SK-N-SH (cell line): ENCODE data around the gene GABRG3. TPM values are rescaled to one million over a fixed set of nuclear protein-coding genes. Genes with fewer than 3 reads are reported as not detected.

Source experiments
- CTCF ChIA-PET: fragments of 300-600, 350-600 bp; formaldehyde crosslinking; extraction: SDS; loops from one replicate; lab custom pipeline; 2021; lab: Yijun Ruan, JAX
- POLR2A ChIA-PET: fragments of 350-600 bp; sonication (Branson Sonifier 250); formaldehyde crosslinking; extraction: SDS; loops from one replicate; lab custom pipeline; 2020; ENCODE audit warnings: antibody characterized with exemption, inconsistent platforms; lab: Yijun Ruan, JAX
- DNase-seq: peaks from one replicate; pipeline ENCODE4 v3.0.0; 2012
- H2AFZ ChIP-seq: fragments of 200-600 bp; sonication (generic); 2 replicates; pipeline ENCODE4 v1.8.1; 2016; ENCODE audit warnings: antibody characterized with exemption, mild to moderate bottlenecking, low read depth
- H3F3A ChIP-seq: fragments of 200-600 bp; sonication (generic); replicated peaks from 2 replicates; pipeline ENCODE3; 2016; ENCODE audit warnings: antibody characterized with exemption, mild to moderate bottlenecking; ENCODE audit not compliant: insufficient read depth
- H3K27ac ChIP-seq, 2 experiments: fragments of 200-500 bp in 1 of 2; fragments of 200-600 bp in 1 of 2; sonication (Bioruptor generic) in 1 of 2; sonication (generic), shearing (Covaris generic) in 1 of 2; 2 replicates each; pipeline versions ENCODE4 v1.5.1 to v1.6.1; 2014 to 2016; ENCODE audit warnings: low read depth in 2 of 2, inconsistent platforms in 1 of 2, low read length in 1 of 2, mild to moderate bottlenecking in 1 of 2, mixed read lengths in 1 of 2
- H3K27me3 ChIP-seq: fragments of 200-600 bp; sonication (generic), shearing (Covaris generic); 2 replicates; pipeline ENCODE4 v1.6.1; 2016; ENCODE audit warnings: mixed run types; ENCODE audit not compliant: insufficient read depth
- H3K36me3 ChIP-seq, 2 experiments: fragments of 200-500 bp in 1 of 2; fragments of 200-600 bp in 1 of 2; sonication (Bioruptor generic) in 1 of 2; sonication (generic) in 1 of 2; replicated peaks in 1 of 2; 2 replicates each; pipeline versions ENCODE3 to v1.5.1; 2014 to 2016; ENCODE audit warnings: low read length in 1 of 2, mild to moderate bottlenecking in 1 of 2; ENCODE audit not compliant: insufficient read depth in 2 of 2, control insufficient read depth in 1 of 2
- H3K4me1 ChIP-seq, 2 experiments: fragments of 200-500 bp in 1 of 2; fragments of 200-600 bp in 1 of 2; sonication (Bioruptor generic) in 1 of 2; sonication (generic), shearing (Covaris generic) in 1 of 2; 2 replicates each; pipeline versions ENCODE4 v1.5.1 to v1.6.1; 2014 to 2016; ENCODE audit warnings: low read depth in 1 of 2, low read length in 1 of 2, mixed run types in 1 of 2; ENCODE audit not compliant: insufficient read depth in 2 of 2, control insufficient read depth in 1 of 2
- H3K4me2 ChIP-seq: fragments of 200-600 bp; sonication (generic), shearing (Covaris generic); 2 replicates; pipeline ENCODE4 v1.6.1; 2017; ENCODE audit warnings: mixed run types
- H3K4me3 ChIP-seq, 2 experiments: fragments of 200-500 bp in 1 of 2; fragments of 200-600 bp in 1 of 2; sonication (Bioruptor generic) in 1 of 2; sonication (generic), shearing (Covaris generic) in 1 of 2; 2 replicates each; pipeline versions ENCODE4 v1.5.1 to v1.8.1; 2014 to 2016; ENCODE audit warnings: low read depth in 2 of 2, inconsistent platforms in 1 of 2, low read length in 1 of 2, mild to moderate bottlenecking in 1 of 2, mixed read lengths in 1 of 2, moderate library complexity in 1 of 2
- H3K79me2 ChIP-seq: fragments of 200-600 bp; sonication (generic); 2 replicates; pipeline ENCODE4 v1.8.1; 2017; ENCODE audit warnings: mild to moderate bottlenecking; ENCODE audit not compliant: insufficient read depth
- H3K9ac ChIP-seq: fragments of 200-600 bp; sonication (generic); 2 replicates; pipeline ENCODE4 v1.6.1; 2017; ENCODE audit warnings: mixed run types
- H3K9me2 ChIP-seq: fragments of 200-600 bp; sonication (generic); 2 replicates; pipeline ENCODE4 v1.6.1; 2017; ENCODE audit warnings: mixed run types
- H3K9me3 ChIP-seq: fragments of 200-600 bp; sonication (generic); 2 replicates; pipeline ENCODE4 v1.6.1; 2017; ENCODE audit warnings: mixed run types, mild to moderate bottlenecking, moderate library complexity
- H4K20me1 ChIP-seq: fragments of 200-600 bp; sonication (generic); 2 replicates; pipeline ENCODE4 v1.6.1; 2017; ENCODE audit warnings: mild to moderate bottlenecking, mixed run types; ENCODE audit not compliant: insufficient read depth
- EP300 ChIP-seq, 2 experiments: IDR thresholded peaks; 2 replicates each; pipeline versions ENCODE4 v1.4.0 to v1.6.1; 2012; ENCODE audit warnings: borderline replicate concordance in 1 of 2, low read depth in 1 of 2, low read length in 1 of 2
- FOSL2 ChIP-seq: IDR thresholded peaks from 2 replicates; pipeline ENCODE4 v1.4.0; 2012; ENCODE audit warnings: low read depth, mild to moderate bottlenecking, moderate library complexity, borderline replicate concordance
- GATA2 ChIP-seq: sonication (generic); formaldehyde crosslinking; IDR thresholded peaks from 2 replicates; pipeline ENCODE4 v1.5.0; 2020; ENCODE audit warnings: mild to moderate bottlenecking, missing genetic modification reagents
- JUND ChIP-seq: IDR thresholded peaks from 2 replicates; pipeline ENCODE4 v1.4.0; 2012
- NFIC ChIP-seq: IDR thresholded peaks from 2 replicates; pipeline ENCODE4 v1.4.0; 2012; ENCODE audit warnings: borderline replicate concordance
- RCOR1 ChIP-seq: fragments of 150-350 bp; IDR thresholded peaks from 2 replicates; pipeline ENCODE4 v1.6.1; 2017; ENCODE audit warnings: antibody characterized with exemption, low read length
- RFX5 ChIP-seq: IDR thresholded peaks from 2 replicates; pipeline ENCODE4 v1.6.1; 2012; ENCODE audit warnings: mild to moderate bottlenecking, improper control_type of control experiment, low read length
- SIN3A ChIP-seq: IDR thresholded peaks from 2 replicates; pipeline ENCODE4 v1.6.1; 2012; ENCODE audit warnings: low read depth, mild to moderate bottlenecking, low read length, moderate library complexity, borderline replicate concordance
- SMC3 ChIP-seq: IDR thresholded peaks from 2 replicates; pipeline ENCODE4 v1.6.1; 2012; ENCODE audit warnings: low read depth, low read length, improper control_type of control experiment
- TCF12 ChIP-seq: IDR thresholded peaks from 2 replicates; pipeline ENCODE4 v1.4.0; 2012
- TEAD4 ChIP-seq: IDR thresholded peaks from 2 replicates; pipeline ENCODE4 v1.4.0; 2012; ENCODE audit warnings: mild to moderate bottlenecking, borderline replicate concordance; ENCODE audit not compliant: insufficient read depth
- YY1 ChIP-seq: IDR thresholded peaks from 2 replicates; pipeline ENCODE4 v1.4.0; 2012; ENCODE audit warnings: low read depth, mild to moderate bottlenecking
- WGBS: methylation state at CpG from one replicate; pipeline ENCODE4 v1.1.6; 2017; ENCODE audit warnings: low lambda C conversion rate; 5-methylcytosine and 5-hydroxymethylcytosine counted together
- polyA plus RNA-seq, 3 experiments: library from polyadenylated mRNA; depleted of rRNA; stranded (reverse); fragments of >200 nt; gene quantifications; 2 replicates each; pipeline ENCODE4 v1.2.3, GENCODE V29; 2012
- TF ChIP-seq, protein P1 (sequence below): IDR thresholded peaks from 2 replicates; pipeline ENCODE4 v1.4.0; 2012; ENCODE audit warnings: low read depth, borderline replicate concordance
- TF ChIP-seq, protein P2 (sequence below): IDR thresholded peaks from 2 replicates; pipeline ENCODE4; 2012
- TF ChIP-seq, protein P3 (sequence below): IDR thresholded peaks from 2 replicates; pipeline ENCODE4 v1.4.0; 2012; ENCODE audit warnings: low read depth
- TF ChIP-seq, protein P4 (sequence below): fragments of 150-350 bp; IDR thresholded peaks from 2 replicates; pipeline ENCODE4 v1.6.1; 2017; ENCODE audit warnings: antibody characterized with exemption, low read length, low read depth, borderline replicate concordance

GABRG3 gene
- polyA plus RNA-seq, 1 of the 3 experiments (the other 2 are of a cell fraction), result not detected

DNA sequence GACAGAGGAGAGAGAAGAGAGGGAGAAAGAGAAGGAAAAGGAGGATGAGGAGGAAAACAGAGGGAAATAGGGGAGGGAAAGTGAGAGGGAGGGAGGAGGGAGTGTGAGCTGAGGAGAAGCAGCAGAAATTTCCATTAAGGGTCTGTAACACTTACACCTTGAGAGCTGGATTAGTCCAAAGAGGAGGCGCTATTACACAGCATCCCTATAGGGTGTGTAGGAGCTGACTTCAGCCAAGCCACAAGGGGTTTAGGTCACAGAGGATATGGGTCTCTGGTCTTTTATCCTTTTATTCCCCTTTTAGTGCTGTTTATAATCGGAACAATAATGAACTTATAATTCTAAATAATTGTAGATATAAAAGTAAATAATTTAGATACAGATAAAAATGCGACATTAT, 230.4 kb downstream of the GABRG3 start:
- DNase-seq, result no peak
- POLR2A ChIA-PET, result no interaction called here
- Histone ChIP-seq H3K9me3 (no peaks in the 10 kb centered on the region), H4K20me1 (no peaks in the 10 kb centered on the region), H3K9me2 (no peaks in the 10 kb centered on the region), H2AFZ (no peak overlapping the region), H3K79me2 (no peaks in the 10 kb centered on the region), H3K27me3 (no peaks in the 10 kb centered on the region), H3F3A (no peaks in the 10 kb centered on the region), H3K9ac (no peak overlapping the region), H3K4me2 (no peak overlapping the region), H3K27ac (no peak overlapping the region), H3K4me1 (peaks cover 0 to 4% of the 10 kb centered on the region in 2 experiments; a peak in 1 of 4 replicates), H3K4me3 (no peak overlapping the region), H3K36me3 (no peaks in the 10 kb centered on the region)
- 41% methylated on average over 3 of the region's 3 CpGs for WGBS
- CTCF ChIA-PET, result interaction anchor here (0.5 to 1.6 kb wide), 2 partner anchors 208 to 310 kb away, joined by 4 read pairs; no protein-coding TSS in a partner anchor
- TF ChIP-seq RFX5, result no peak
- no peak for TF ChIP-seq NFIC
- TF ChIP-seq, protein P1, sequence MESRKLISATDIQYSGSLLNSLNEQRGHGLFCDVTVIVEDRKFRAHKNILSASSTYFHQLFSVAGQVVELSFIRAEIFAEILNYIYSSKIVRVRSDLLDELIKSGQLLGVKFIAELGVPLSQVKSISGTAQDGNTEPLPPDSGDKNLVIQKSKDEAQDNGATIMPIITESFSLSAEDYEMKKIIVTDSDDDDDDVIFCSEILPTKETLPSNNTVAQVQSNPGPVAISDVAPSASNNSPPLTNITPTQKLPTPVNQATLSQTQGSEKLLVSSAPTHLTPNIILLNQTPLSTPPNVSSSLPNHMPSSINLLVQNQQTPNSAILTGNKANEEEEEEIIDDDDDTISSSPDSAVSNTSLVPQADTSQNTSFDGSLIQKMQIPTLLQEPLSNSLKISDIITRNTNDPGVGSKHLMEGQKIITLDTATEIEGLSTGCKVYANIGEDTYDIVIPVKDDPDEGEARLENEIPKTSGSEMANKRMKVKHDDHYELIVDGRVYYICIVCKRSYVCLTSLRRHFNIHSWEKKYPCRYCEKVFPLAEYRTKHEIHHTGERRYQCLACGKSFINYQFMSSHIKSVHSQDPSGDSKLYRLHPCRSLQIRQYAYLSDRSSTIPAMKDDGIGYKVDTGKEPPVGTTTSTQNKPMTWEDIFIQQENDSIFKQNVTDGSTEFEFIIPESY, result no peak
- TF ChIP-seq, protein P2, sequence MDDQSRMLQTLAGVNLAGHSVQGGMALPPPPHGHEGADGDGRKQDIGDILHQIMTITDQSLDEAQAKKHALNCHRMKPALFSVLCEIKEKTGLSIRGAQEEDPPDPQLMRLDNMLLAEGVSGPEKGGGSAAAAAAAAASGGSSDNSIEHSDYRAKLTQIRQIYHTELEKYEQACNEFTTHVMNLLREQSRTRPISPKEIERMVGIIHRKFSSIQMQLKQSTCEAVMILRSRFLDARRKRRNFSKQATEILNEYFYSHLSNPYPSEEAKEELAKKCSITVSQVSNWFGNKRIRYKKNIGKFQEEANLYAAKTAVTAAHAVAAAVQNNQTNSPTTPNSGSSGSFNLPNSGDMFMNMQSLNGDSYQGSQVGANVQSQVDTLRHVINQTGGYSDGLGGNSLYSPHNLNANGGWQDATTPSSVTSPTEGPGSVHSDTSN, result no peak
- TF ChIP-seq, protein P3, sequence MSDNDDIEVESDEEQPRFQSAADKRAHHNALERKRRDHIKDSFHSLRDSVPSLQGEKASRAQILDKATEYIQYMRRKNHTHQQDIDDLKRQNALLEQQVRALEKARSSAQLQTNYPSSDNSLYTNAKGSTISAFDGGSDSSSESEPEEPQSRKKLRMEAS, result no peak
- no peak for TF ChIP-seq TEAD4
- TF ChIP-seq, protein P4, sequence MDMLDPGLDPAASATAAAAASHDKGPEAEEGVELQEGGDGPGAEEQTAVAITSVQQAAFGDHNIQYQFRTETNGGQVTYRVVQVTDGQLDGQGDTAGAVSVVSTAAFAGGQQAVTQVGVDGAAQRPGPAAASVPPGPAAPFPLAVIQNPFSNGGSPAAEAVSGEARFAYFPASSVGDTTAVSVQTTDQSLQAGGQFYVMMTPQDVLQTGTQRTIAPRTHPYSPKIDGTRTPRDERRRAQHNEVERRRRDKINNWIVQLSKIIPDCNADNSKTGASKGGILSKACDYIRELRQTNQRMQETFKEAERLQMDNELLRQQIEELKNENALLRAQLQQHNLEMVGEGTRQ, result no peak
- no peak for TF ChIP-seq TCF12
- no peak for TF ChIP-seq SMC3
- TF ChIP-seq EP300 (IDR thresholded peaks at IDR 0.05; ENCODE audit: borderline replicate concordance in 1 of 2, low read depth in 1 of 2, low read length in 1 of 2), result no peak
- TF ChIP-seq GATA2 (CRISPR knock-in tag), result no peak
- TF ChIP-seq YY1, result no peak
- no peak for TF ChIP-seq RCOR1
- no peak for TF ChIP-seq SIN3A
- no peak for TF ChIP-seq JUND

DNA sequence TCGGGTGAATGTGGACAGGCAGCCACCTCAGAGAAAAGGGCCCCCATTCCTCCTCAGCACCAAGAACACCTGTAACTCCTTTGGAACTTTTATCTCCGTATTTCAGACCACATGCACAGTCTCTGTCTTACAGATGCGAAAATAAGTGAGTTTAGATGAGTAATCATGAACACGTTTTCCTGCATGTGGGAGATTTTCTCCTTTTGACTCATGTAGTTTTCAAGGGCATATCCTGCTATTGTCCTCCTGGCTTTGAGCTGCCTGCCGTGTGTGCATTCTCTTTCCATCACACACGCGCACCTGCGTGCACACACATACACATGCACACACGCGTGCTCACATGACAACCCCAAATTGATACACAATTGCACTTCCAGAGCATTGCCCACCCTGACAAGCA, 239.2 kb downstream of the GABRG3 start:
- no peaks in the 10 kb centered on the region; a peak in 1 of 4 replicates for H3K4me1 ChIP-seq
- no peak overlapping the region for H3K4me2 ChIP-seq
- no peak overlapping the region for H3K4me3 ChIP-seq
- H3K27ac ChIP-seq, result no peak overlapping the region
- H3K27me3 ChIP-seq, result no peaks in the 10 kb centered on the region
- ChIA-PET CTCF (no interaction called here), POLR2A (no interaction called here)
- no peak overlapping the region for H2AFZ ChIP-seq
- 58% methylated on average over 10 of the region's 10 CpGs for WGBS
- H3K36me3 ChIP-seq, result no peaks in the 10 kb centered on the region
- H4K20me1 ChIP-seq, result no peaks in the 10 kb centered on the region
- H3F3A ChIP-seq, result no peaks in the 10 kb centered on the region
- no peaks in the 10 kb centered on the region for H3K9me2 ChIP-seq
- TF ChIP-seq, protein P1, result no peak
- TF ChIP-seq FOSL2 (no peak), YY1 (no peak)
- TF ChIP-seq, protein P3, result no peak
- TF ChIP-seq, protein P4, result no peak
- TF ChIP-seq, all 33 proteins: peak for 0
- H3K79me2 ChIP-seq, result no peaks in the 10 kb centered on the region; the same call in 1 of the 2 replicates
- H3K9me3 ChIP-seq, result no peaks in the 10 kb centered on the region
- H3K9ac ChIP-seq, result no peak overlapping the region
- no peak for DNase-seq
